ENCODE data around the gene MED6. TPM values are rescaled to one million over a fixed set of nuclear protein-coding genes. Genes with fewer than 3 reads are reported as not detected.

Gene MED6
- 42.0 to 57.7 TPM (median 42.9 TPM) in 5 replicates for total RNA-seq (2022; extraction: Qiagen RNA extraction; ENCODE audit: low read depth)

GRCh38 chr14:70600382-70601157 lies at the start of gene MED6:
MED6 (minus strand) TSS chr14:70600655; CDS start chr14:70600637, 18 bp downstream.

GRCh38 chr14:70641548-70642302 lies 41.3 kb upstream of the MED6 start, which contains the start of gene TTC9:
TTC9 (plus strand) TSS chr14:70641916; CDS start chr14:70642130, 214 bp downstream.

GRCh38 chr14:70534904-70535303 lies 65.6 kb downstream of the MED6 start, which contains the start of gene ADAM20:
ADAM20 (minus strand) TSS chr14:70535004; CDS start chr14:70524757, 10,247 bp downstream.

Other genes starting within 250 kb of the MED6 start
- gene COX16, start 241.0 kb downstream of the MED6 start, total RNA-seq (2022; extraction: Qiagen RNA extraction; ENCODE audit: low read depth) = 58.4 to 69.5 TPM (median 59.0 TPM) in 5 replicates
- gene SYNJ2BP, start 183.6 kb downstream of the MED6 start, total RNA-seq (2022; extraction: Qiagen RNA extraction; ENCODE audit: low read depth) = 5.1 to 10.8 TPM (median 9.9 TPM) in 5 replicates
- gene ADAM21, start 148.5 kb downstream of the MED6 start, total RNA-seq (2022; extraction: Qiagen RNA extraction; ENCODE audit: low read depth) = 0.07 TPM in 1 of 5 replicates, not detected in the others
- gene ADAM20, start 65.7 kb downstream of the MED6 start, total RNA-seq (2022; extraction: Qiagen RNA extraction; ENCODE audit: low read depth) = not detected in 5 replicates
- gene TTC9, start 41.3 kb upstream of the MED6 start, total RNA-seq (2022; extraction: Qiagen RNA extraction; ENCODE audit: low read depth) = 1.9 to 2.3 TPM (median 2.1 TPM) in 5 replicates
- 3.2 to 5.2 TPM (median 4.7 TPM) in 5 replicates for gene MAP3K9, start 208.9 kb upstream of the MED6 start, total RNA-seq (2022; extraction: Qiagen RNA extraction; ENCODE audit: low read depth)